Peyer's patch (tissue), 4 donors: Measurements from ENCODE around the gene EIF2AK3. TPM values are rescaled to one million over a fixed set of nuclear protein-coding genes. Genes with fewer than 3 reads are reported as not detected.

Experiments used
- DNase-seq, 3 donors: peaks; one replicate each; pipeline ENCODE4 v3.0.0-alpha.2; 2017 to 2019
- H3K27ac ChIP-seq, 4 donors: fragments of 200-600 bp; sonication (generic); one replicate each; pipeline ENCODE4 v1.5.1; 2016 to 2019
- H3K27me3 ChIP-seq, 2 donors: fragments of 200-600 bp; sonication (generic); one replicate each; pipeline ENCODE4 v1.5.1; 2019
- H3K36me3 ChIP-seq, 3 donors: fragments of 200-600 bp; sonication (generic); one replicate each; pipeline ENCODE4 v1.5.1; 2016 to 2019
- H3K4me1 ChIP-seq, 4 donors: fragments of 200-600 bp; sonication (generic); one replicate each; pipeline ENCODE4 v1.5.1; 2016 to 2019
- H3K4me3 ChIP-seq, 4 donors: fragments of 200-600 bp; sonication (generic); 1 replicate in 3 of 4; 2 replicates in 1 of 4; pipeline ENCODE4 v1.5.1; 2016 to 2019; ENCODE audit warnings: mild to moderate bottlenecking in 1 of 4
- H3K9me3 ChIP-seq, 4 donors: fragments of 200-600 bp; sonication (generic); one replicate each; pipeline ENCODE4 v1.5.1; 2016 to 2019; ENCODE audit warnings: mild to moderate bottlenecking in 1 of 4
- CTCF ChIP-seq, 6 experiments: fragments of 450-650 bp in 4 of 6; fragments of 200-600 bp in 2 of 6; sonication (generic) in 1 of 6; IDR thresholded peaks; one replicate each; pipeline ENCODE4 v1.5.1; 2017 to 2019; ENCODE audit warnings: antibody characterized with exemption in 6 of 6, mild to moderate bottlenecking in 3 of 6, moderate library complexity in 1 of 6
- POLR2A ChIP-seq, 2 donors: fragments of 450-650 bp; IDR thresholded peaks; one replicate each; pipeline ENCODE4 v1.5.1; 2017; ENCODE audit warnings: antibody characterized with exemption in 2 of 2, mild to moderate bottlenecking in 2 of 2, moderate library complexity in 2 of 2
- total RNA-seq, 4 donors: library from RNA; depleted of rRNA; stranded (reverse); fragments of >200 nt; gene quantifications; one replicate each; pipeline ENCODE4 v1.1.0, GENCODE V29; 2016

The EIF2AK3 gene
- total RNA-seq, 4 donors from 2014 or later = 17.1 to 93.3 (median 18.6) TPM

GRCh38 chr2:88641330-88641729, 14.1 kb upstream of the EIF2AK3 start:
- H3K9me3 ChIP-seq = no peaks in the 10 kb centered on the region
- H3K36me3 ChIP-seq = no peaks in the 10 kb centered on the region
- TF ChIP-seq POLR2A (IDR thresholded peaks at IDR 0.05) (no peak), CTCF (IDR thresholded peaks at IDR 0.05) (no peak)
- H3K27ac ChIP-seq = no peak overlapping the region
- H3K4me3 ChIP-seq = no peak overlapping the region
- no peaks in the 10 kb centered on the region for H3K27me3 ChIP-seq
- no peak for DNase-seq
- H3K4me1 ChIP-seq = no peaks in the 10 kb centered on the region

GRCh38 chr2:88639865-88640264, 12.6 kb upstream of the EIF2AK3 start:
- DNase-seq = no peak
- H3K27ac ChIP-seq = no peak overlapping the region
- no peak overlapping the region for H3K4me3 ChIP-seq
- no peaks in the 10 kb centered on the region for H3K4me1 ChIP-seq
- no peaks in the 10 kb centered on the region for H3K27me3 ChIP-seq
- H3K9me3 ChIP-seq = no peaks in the 10 kb centered on the region
- TF ChIP-seq CTCF (IDR thresholded peaks at IDR 0.05) (no peak), POLR2A (IDR thresholded peaks at IDR 0.05) (no peak)
- H3K36me3 ChIP-seq = no peaks in the 10 kb centered on the region

GRCh38 chr2:88638743-88639142, 11.5 kb upstream of the EIF2AK3 start:
- no peaks in the 10 kb centered on the region for H3K9me3 ChIP-seq
- TF ChIP-seq POLR2A (IDR thresholded peaks at IDR 0.05) (no peak), CTCF (IDR thresholded peaks at IDR 0.05) (no peak)
- no peak overlapping the region for H3K4me3 ChIP-seq
- H3K27me3 ChIP-seq = no peaks in the 10 kb centered on the region
- H3K36me3 ChIP-seq = no peaks in the 10 kb centered on the region
- H3K4me1 ChIP-seq = no peaks in the 10 kb centered on the region
- DNase-seq = no peak
- H3K27ac ChIP-seq = no peak overlapping the region

GRCh38 chr2:88638123-88638650, 10.9 kb upstream of the EIF2AK3 start:
- DNase-seq = no peak
- H3K4me1 ChIP-seq = no peaks in the 10 kb centered on the region
- TF ChIP-seq CTCF (IDR thresholded peaks at IDR 0.05) = no peak
- no peak for TF ChIP-seq POLR2A (IDR thresholded peaks at IDR 0.05)
- no peaks in the 10 kb centered on the region for H3K27me3 ChIP-seq
- H3K9me3 ChIP-seq = no peaks in the 10 kb centered on the region
- H3K27ac ChIP-seq = no peak overlapping the region
- H3K36me3 ChIP-seq = no peaks in the 10 kb centered on the region
- no peak overlapping the region for H3K4me3 ChIP-seq

GRCh38 chr2:88637464-88637863, 10.2 kb upstream of the EIF2AK3 start:
- no peak overlapping the region for H3K27ac ChIP-seq

More at GRCh38 chr2:88637464-88637863, 10.2 kb upstream of the EIF2AK3 start:
- Histone ChIP-seq H3K27me3 (no peaks in the 10 kb centered on the region), H3K4me3 (no peak overlapping the region), H3K9me3 (no peaks in the 10 kb centered on the region), H3K4me1 (no peaks in the 10 kb centered on the region), H3K36me3 (no peaks in the 10 kb centered on the region)
- DNase-seq = no peak
- TF ChIP-seq CTCF (IDR thresholded peaks at IDR 0.05) (no peak), POLR2A (IDR thresholded peaks at IDR 0.05) (no peak)
